GM12878 (cell line): ENCODE results near the gene IFITM1. TPM values are rescaled to one million over a fixed set of nuclear protein-coding genes. Genes with fewer than 3 reads are reported as not detected.
A peak's percentile ranks its signal among the peaks of the same experiment; 100 is the strongest.

ENCODE experiments used
- BACH1 ChIP-seq: fragments of 450-650 bp; IDR thresholded peaks from 2 replicates; pipeline ENCODE4 v1.6.1; 2017; ENCODE audit warnings: mild to moderate bottlenecking, borderline replicate concordance
- BHLHE40 ChIP-seq, 2 experiments: fragments of 450-650 bp in 1 of 2; IDR thresholded peaks; 2 replicates each; pipeline ENCODE4 v1.6.1; 2011 to 2017; ENCODE audit warnings: low read depth in 2 of 2, borderline replicate concordance in 1 of 2, improper control_type of control experiment in 1 of 2, low read length in 1 of 2, mild to moderate bottlenecking in 1 of 2
- CHD1 ChIP-seq: IDR thresholded peaks from 2 replicates; pipeline ENCODE4 v1.6.1; 2012; ENCODE audit warnings: low read depth, low read length, improper control_type of control experiment
- CHD4 ChIP-seq: fragments of 200-600 bp; sonication (generic); IDR thresholded peaks from 2 replicates; pipeline ENCODE4 v1.6.1; 2016; ENCODE audit warnings: mild to moderate bottlenecking
- GATAD2B ChIP-seq: fragments of 450-650 bp; conservative IDR thresholded peaks from 2 replicates; pipeline ENCODE4 v1.6.1; 2017; ENCODE audit warnings: low read depth, mild to moderate bottlenecking, moderate library complexity
- HDAC2 ChIP-seq: fragments of 200-600 bp; sonication (generic); IDR thresholded peaks from 2 replicates; pipeline ENCODE4 v1.6.1; 2017
- IKZF1 ChIP-seq: fragments of 450-650 bp; conservative IDR thresholded peaks from 2 replicates; pipeline ENCODE4 v1.6.1; 2017; ENCODE audit warnings: antibody characterized with exemption, mild to moderate bottlenecking
- MTA2 ChIP-seq: fragments of 450-650 bp; IDR thresholded peaks from 2 replicates; pipeline ENCODE4 v1.6.1; 2016; ENCODE audit warnings: low read depth, mild to moderate bottlenecking, moderate library complexity
- NBN ChIP-seq: fragments of 450-650 bp; IDR thresholded peaks from 2 replicates; pipeline ENCODE4 v1.6.1; 2016
- POLR2AphosphoS5 ChIP-seq: IDR thresholded peaks from 2 replicates; pipeline ENCODE4 v1.6.1; 2011; ENCODE audit warnings: mild to moderate bottlenecking, low read length, inconsistent platforms
- RAD51 ChIP-seq: fragments of 450-650 bp; IDR thresholded peaks from 2 replicates; pipeline ENCODE4 v1.6.1; 2016; ENCODE audit warnings: moderate library complexity, mild to moderate bottlenecking, inconsistent platforms
- SMAD1 ChIP-seq: fragments of 450-650 bp; IDR thresholded peaks from 2 replicates; pipeline ENCODE4 v1.6.1; 2018; ENCODE audit warnings: mild to moderate bottlenecking, low read depth; ENCODE audit not compliant: partially characterized antibody
- SREBF1 ChIP-seq: IDR thresholded peaks from 2 replicates; pipeline ENCODE4 v1.6.1; 2012; ENCODE audit warnings: mild to moderate bottlenecking, low read length
- STAT3 ChIP-seq: IDR thresholded peaks from 2 replicates; pipeline ENCODE4 v1.6.1; 2011; ENCODE audit warnings: low read depth, low read length, improper control_type of control experiment
- YBX1 ChIP-seq: fragments of 450-650 bp; IDR thresholded peaks from 2 replicates; pipeline ENCODE4 v1.6.1; 2016; ENCODE audit warnings: antibody characterized with exemption
- ZBED1 ChIP-seq: IDR thresholded peaks from 2 replicates; pipeline ENCODE4 v1.6.1; 2016; ENCODE audit warnings: borderline replicate concordance
- ZNF207 ChIP-seq: fragments of 450-650 bp; IDR thresholded peaks from 2 replicates; pipeline ENCODE4 v1.6.1; 2014; ENCODE audit warnings: antibody characterized with exemption, mild to moderate bottlenecking, borderline replicate concordance
- polyA plus RNA-seq, 11 experiments: library from polyadenylated mRNA; depleted of rRNA in 4 of 11; unstranded in 6 of 11; stranded (reverse) in 5 of 11; fragments of >200 nt; fragmentation: Nextera tagmentation in 4 of 11; fragmentation: Illumina TruSeq in 1 of 11; extraction: Ambion mirVana in 4 of 11; extraction: Trizol in 1 of 11; gene quantifications; 1 replicate in 1 of 11; 2 replicates in 10 of 11; pipeline versions ENCODE4 v1.2.1 to v1.2.3, GENCODE V29; 2011 to 2016; ENCODE audit warnings: inconsistent platforms in 2 of 11, missing spikeins in 2 of 11, low read depth in 1 of 11
- total RNA-seq, 4 experiments: library from RNA; depleted of rRNA in 3 of 4; stranded (reverse); fragments of >200 nt in 3 of 4; fragmentation: Illumina TruSeq in 1 of 4; extraction: Trizol in 1 of 4; gene quantifications; 2 replicates each; pipeline versions ENCODE4 v1.2.1 to v1.2.3, GENCODE V29; 2013 to 2021
- TF ChIP-seq, protein P1 (sequence below): fragments of 450-650 bp; IDR thresholded peaks from 2 replicates; pipeline ENCODE4 v1.6.1; 2016; ENCODE audit warnings: mild to moderate bottlenecking
- TF ChIP-seq, protein P2 (sequence below): fragments of 450-650 bp; IDR thresholded peaks from 2 replicates; pipeline ENCODE4 v1.6.1; 2018; ENCODE audit warnings: mild to moderate bottlenecking, low read depth, moderate library complexity; ENCODE audit not compliant: partially characterized antibody
- TF ChIP-seq, protein P3 (sequence below): IDR thresholded peaks from 2 replicates; pipeline ENCODE4 v1.6.1; 2011; ENCODE audit warnings: low read depth, low read length, improper control_type of control experiment, borderline replicate concordance
- TF ChIP-seq, protein P4 (sequence below): IDR thresholded peaks from 2 replicates; pipeline ENCODE4 v1.6.1; 2012; ENCODE audit warnings: low read depth, low read length, improper control_type of control experiment
- TF ChIP-seq, protein P5 (sequence below): fragments of 450-650 bp; IDR thresholded peaks from 2 replicates; pipeline ENCODE4 v1.6.1; 2016; ENCODE audit warnings: mild to moderate bottlenecking
- TF ChIP-seq, protein P6 (sequence below): IDR thresholded peaks from 2 replicates; pipeline ENCODE4 v1.6.1; 2012; ENCODE audit warnings: low read depth, low read length, improper control_type of control experiment

The IFITM1 gene
- total and polyA plus RNA-seq, 10 of the 15 experiments (the other 5 are each of a cell fraction or from before 2014, with no cell fraction given): 396 to 2,788 (median 607) TPM

DNA sequence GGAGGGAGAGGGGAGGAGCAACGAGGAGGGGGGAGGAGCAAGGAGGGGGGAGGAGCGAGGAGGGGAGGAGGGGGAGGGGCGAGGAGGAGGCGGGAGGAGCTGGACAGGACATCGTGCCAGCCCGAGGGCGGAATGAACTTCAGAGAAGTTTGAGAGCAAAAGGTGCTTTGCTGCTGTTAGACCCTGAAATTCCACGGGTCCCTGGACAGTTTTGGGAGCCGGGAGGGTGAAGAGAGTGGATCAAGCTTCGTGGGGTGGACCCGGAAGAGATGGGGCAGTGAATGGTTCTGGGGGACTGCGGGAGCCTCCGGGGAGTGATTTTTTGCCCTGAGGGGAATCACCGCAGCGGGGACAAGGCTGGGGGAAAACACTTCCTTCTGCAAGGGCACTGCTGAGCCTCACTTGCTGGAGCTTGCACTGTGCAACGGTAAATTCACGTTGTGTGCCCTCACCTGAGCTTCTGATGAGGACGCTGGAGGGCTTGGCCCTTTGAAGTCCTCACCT is 46.3 kb upstream of the IFITM1 start (continued):
- TF ChIP-seq, protein P1, sequence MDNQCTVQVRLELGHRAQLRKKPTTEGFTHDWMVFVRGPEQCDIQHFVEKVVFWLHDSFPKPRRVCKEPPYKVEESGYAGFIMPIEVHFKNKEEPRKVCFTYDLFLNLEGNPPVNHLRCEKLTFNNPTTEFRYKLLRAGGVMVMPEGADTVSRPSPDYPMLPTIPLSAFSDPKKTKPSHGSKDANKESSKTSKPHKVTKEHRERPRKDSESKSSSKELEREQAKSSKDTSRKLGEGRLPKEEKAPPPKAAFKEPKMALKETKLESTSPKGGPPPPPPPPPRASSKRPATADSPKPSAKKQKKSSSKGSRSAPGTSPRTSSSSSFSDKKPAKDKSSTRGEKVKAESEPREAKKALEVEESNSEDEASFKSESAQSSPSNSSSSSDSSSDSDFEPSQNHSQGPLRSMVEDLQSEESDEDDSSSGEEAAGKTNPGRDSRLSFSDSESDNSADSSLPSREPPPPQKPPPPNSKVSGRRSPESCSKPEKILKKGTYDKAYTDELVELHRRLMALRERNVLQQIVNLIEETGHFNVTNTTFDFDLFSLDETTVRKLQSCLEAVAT: peak; percentile 15
- TF ChIP-seq SMAD1 (peak; percentile 50), ZBED1 (no peak), BHLHE40 (IDR thresholded peaks at IDR 0.05; ENCODE audit: borderline replicate concordance in 1 of 2, low read depth in 2 of 2, low read length in 1 of 2) (peak in 1 of 2 experiments; percentile 25; a peak in 1 of 4 replicates), IKZF1 (peak; percentile 57), STAT3 (no peak), ZNF207 (peak; percentile 25; the same call in 1 of the 2 replicates), POLR2AphosphoS5 (peak; percentile 85), YBX1 (no peak), MTA2 (peak; percentile 57; the same call in 1 of the 2 replicates), RAD51 (no peak), CHD1 (0 out of 2 replicates have a peak, but pooled peaks have one; percentile 54), SREBF1 (no peak), HDAC2 (no peak), NBN (peak; percentile 86), GATAD2B (peak; percentile 27; the same call in 1 of the 2 replicates), CHD4 (no peak), BACH1 (peak; percentile 65; the same call in 1 of the 2 replicates)
- TF ChIP-seq, protein P2, sequence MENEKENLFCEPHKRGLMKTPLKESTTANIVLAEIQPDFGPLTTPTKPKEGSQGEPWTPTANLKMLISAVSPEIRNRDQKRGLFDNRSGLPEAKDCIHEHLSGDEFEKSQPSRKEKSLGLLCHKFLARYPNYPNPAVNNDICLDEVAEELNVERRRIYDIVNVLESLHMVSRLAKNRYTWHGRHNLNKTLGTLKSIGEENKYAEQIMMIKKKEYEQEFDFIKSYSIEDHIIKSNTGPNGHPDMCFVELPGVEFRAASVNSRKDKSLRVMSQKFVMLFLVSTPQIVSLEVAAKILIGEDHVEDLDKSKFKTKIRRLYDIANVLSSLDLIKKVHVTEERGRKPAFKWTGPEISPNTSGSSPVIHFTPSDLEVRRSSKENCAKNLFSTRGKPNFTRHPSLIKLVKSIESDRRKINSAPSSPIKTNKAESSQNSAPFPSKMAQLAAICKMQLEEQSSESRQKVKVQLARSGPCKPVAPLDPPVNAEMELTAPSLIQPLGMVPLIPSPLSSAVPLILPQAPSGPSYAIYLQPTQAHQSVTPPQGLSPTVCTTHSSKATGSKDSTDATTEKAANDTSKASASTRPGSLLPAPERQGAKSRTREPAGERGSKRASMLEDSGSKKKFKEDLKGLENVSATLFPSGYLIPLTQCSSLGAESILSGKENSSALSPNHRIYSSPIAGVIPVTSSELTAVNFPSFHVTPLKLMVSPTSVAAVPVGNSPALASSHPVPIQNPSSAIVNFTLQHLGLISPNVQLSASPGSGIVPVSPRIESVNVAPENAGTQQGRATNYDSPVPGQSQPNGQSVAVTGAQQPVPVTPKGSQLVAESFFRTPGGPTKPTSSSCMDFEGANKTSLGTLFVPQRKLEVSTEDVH: no peak
- TF ChIP-seq, protein P3, sequence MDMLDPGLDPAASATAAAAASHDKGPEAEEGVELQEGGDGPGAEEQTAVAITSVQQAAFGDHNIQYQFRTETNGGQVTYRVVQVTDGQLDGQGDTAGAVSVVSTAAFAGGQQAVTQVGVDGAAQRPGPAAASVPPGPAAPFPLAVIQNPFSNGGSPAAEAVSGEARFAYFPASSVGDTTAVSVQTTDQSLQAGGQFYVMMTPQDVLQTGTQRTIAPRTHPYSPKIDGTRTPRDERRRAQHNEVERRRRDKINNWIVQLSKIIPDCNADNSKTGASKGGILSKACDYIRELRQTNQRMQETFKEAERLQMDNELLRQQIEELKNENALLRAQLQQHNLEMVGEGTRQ: no peak
- TF ChIP-seq, protein P4, sequence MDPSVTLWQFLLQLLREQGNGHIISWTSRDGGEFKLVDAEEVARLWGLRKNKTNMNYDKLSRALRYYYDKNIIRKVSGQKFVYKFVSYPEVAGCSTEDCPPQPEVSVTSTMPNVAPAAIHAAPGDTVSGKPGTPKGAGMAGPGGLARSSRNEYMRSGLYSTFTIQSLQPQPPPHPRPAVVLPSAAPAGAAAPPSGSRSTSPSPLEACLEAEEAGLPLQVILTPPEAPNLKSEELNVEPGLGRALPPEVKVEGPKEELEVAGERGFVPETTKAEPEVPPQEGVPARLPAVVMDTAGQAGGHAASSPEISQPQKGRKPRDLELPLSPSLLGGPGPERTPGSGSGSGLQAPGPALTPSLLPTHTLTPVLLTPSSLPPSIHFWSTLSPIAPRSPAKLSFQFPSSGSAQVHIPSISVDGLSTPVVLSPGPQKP: 0 out of 2 replicates have a peak, but pooled peaks have one; percentile 26
- TF ChIP-seq, protein P5, sequence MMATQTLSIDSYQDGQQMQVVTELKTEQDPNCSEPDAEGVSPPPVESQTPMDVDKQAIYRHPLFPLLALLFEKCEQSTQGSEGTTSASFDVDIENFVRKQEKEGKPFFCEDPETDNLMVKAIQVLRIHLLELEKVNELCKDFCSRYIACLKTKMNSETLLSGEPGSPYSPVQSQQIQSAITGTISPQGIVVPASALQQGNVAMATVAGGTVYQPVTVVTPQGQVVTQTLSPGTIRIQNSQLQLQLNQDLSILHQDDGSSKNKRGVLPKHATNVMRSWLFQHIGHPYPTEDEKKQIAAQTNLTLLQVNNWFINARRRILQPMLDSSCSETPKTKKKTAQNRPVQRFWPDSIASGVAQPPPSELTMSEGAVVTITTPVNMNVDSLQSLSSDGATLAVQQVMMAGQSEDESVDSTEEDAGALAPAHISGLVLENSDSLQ: no peak
- TF ChIP-seq, protein P6, sequence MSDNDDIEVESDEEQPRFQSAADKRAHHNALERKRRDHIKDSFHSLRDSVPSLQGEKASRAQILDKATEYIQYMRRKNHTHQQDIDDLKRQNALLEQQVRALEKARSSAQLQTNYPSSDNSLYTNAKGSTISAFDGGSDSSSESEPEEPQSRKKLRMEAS: peak; percentile 58; the same call in 1 of the 2 replicates
